HCT116 (cell line): ENCODE data around the gene RAB38. TPM values are rescaled to one million over a fixed set of nuclear protein-coding genes. Genes with fewer than 3 reads are reported as not detected.

Experiments used
- ATAC-seq: fragments of 200-7000 bp; cut with Tn5 transposase; 2 replicates; pipeline ENCODE4 v1.9.1; 2020; ENCODE audit warnings: mild to moderate bottlenecking, moderate library complexity
- BruUV-seq: library from RNA; stranded (reverse); fragments of 400-500 nt; replicated peaks from 2 replicates; lab custom pipeline; 2021; lab: Mats Ljungman, UMichigan
- CTCF ChIA-PET: fragments of 300-600 bp; sonication (Branson Sonifier 250); formaldehyde crosslinking; loops from one replicate; lab custom pipeline; 2021; ENCODE audit warnings: antibody characterized with exemption; lab: Charles Lee
- POLR2A ChIA-PET: fragments of 300-600, 350-600 bp; sonication (Branson Sonifier 250); formaldehyde crosslinking; loops from one replicate; lab custom pipeline; 2021; ENCODE audit warnings: antibody characterized with exemption; lab: Charles Lee
- RAD21 ChIA-PET, 2 experiments: fragments of 300-600 bp; sonication (Branson Sonifier 250); formaldehyde crosslinking; loops; one replicate each; lab custom pipeline; 2023; ENCODE audit warnings: low total read pairs in 2 of 2; ENCODE audit not compliant: uncharacterized antibody in 2 of 2, unreplicated experiment in 2 of 2, low non-redundant PET in 1 of 2; lab: Charles Lee
- DNase-seq: peaks from one replicate; pipeline ENCODE4 v3.0.0-alpha.2; 2010; ENCODE audit warnings: low read depth, low spot score
- H2AFZ ChIP-seq: fragments of 200-600 bp; shearing (Covaris generic), sonication (generic); 2 replicates; pipeline ENCODE4 v1.6.1; 2017; ENCODE audit warnings: low read depth, mixed run types, mixed read lengths, antibody characterized with exemption, low read length; ENCODE audit not compliant: poor library complexity, severe bottlenecking
- H3K27ac ChIP-seq: 2 replicates; pipeline ENCODE4 v1.5.1; 2012; ENCODE audit warnings: low read depth, low read length
- H3K27me3 ChIP-seq: fragments of 200-600 bp; sonication (generic); 2 replicates; pipeline ENCODE4 v1.6.1; 2016; ENCODE audit warnings: mixed run types, low read length, mixed read lengths; ENCODE audit not compliant: insufficient read depth
- H3K36me3 ChIP-seq, 2 experiments: fragments of 200-500 bp in 1 of 2; fragments of 200-600 bp in 1 of 2; sonication (Bioruptor generic) in 1 of 2; sonication (generic) in 1 of 2; 2 replicates each; pipeline versions ENCODE4 v1.5.1 to v1.6.1; 2014 to 2016; ENCODE audit warnings: low read length in 2 of 2, inconsistent platforms in 1 of 2, mixed read lengths in 1 of 2, mixed run types in 1 of 2; ENCODE audit not compliant: insufficient read depth in 2 of 2, control insufficient read depth in 1 of 2
- H3K4me1 ChIP-seq, 2 experiments: fragments of 200-600 bp in 1 of 2; sonication (generic) in 1 of 2; 2 replicates each; pipeline versions ENCODE4 v1.5.1 to v1.6.1; 2012 to 2017; ENCODE audit warnings: low read length in 2 of 2, inconsistent platforms in 1 of 2, mild to moderate bottlenecking in 1 of 2, mixed read lengths in 1 of 2, mixed run types in 1 of 2, moderate library complexity in 1 of 2; ENCODE audit not compliant: insufficient read depth in 2 of 2, control insufficient read depth in 1 of 2
- H3K4me2 ChIP-seq: fragments of 200-600 bp; sonication (generic); 2 replicates; pipeline ENCODE4 v1.6.1; 2017; ENCODE audit warnings: mixed run types, low read length, mixed read lengths
- H3K4me3 ChIP-seq, 2 experiments: fragments of 200-600 bp in 1 of 2; sonication (generic) in 1 of 2; replicated peaks in 1 of 2; 2 replicates each; pipeline ENCODE4 v1.5.1; 2011 to 2016; ENCODE audit warnings: low read length in 2 of 2, control low read depth in 1 of 2, low read depth in 1 of 2, mild to moderate bottlenecking in 1 of 2, mixed read lengths in 1 of 2, mixed run types in 1 of 2
- H3K79me2 ChIP-seq: fragments of 200-600 bp; sonication (generic); 2 replicates; pipeline ENCODE4 v1.6.1; 2017; ENCODE audit warnings: mild to moderate bottlenecking, mixed run types, low read length, moderate library complexity, mixed read lengths; ENCODE audit not compliant: insufficient read depth
- H3K9ac ChIP-seq: fragments of 200-600 bp; sonication (generic); 2 replicates; pipeline ENCODE4 v1.6.1; 2016; ENCODE audit warnings: low read length, mixed read lengths
- H3K9me2 ChIP-seq: fragments of 200-600 bp; sonication (generic), shearing (Covaris generic); 2 replicates; pipeline ENCODE4 v1.6.1; 2017; ENCODE audit warnings: mixed run types, mild to moderate bottlenecking, moderate library complexity; ENCODE audit not compliant: insufficient read depth
- H3K9me3 ChIP-seq, 2 experiments: fragments of 200-500 bp in 1 of 2; fragments of 200-600 bp in 1 of 2; sonication (Bioruptor generic) in 1 of 2; sonication (generic) in 1 of 2; 2 replicates each; pipeline ENCODE4 v1.6.1; 2014 to 2017; ENCODE audit warnings: low read length in 2 of 2, mixed read lengths in 2 of 2, inconsistent platforms in 1 of 2, low read depth in 1 of 2, mild to moderate bottlenecking in 1 of 2, mixed run types in 1 of 2, moderate library complexity in 1 of 2; ENCODE audit not compliant: control insufficient read depth in 1 of 2, insufficient read depth in 1 of 2
- H4K20me1 ChIP-seq: fragments of 200-600 bp; sonication (generic), shearing (Covaris generic); 2 replicates; pipeline ENCODE4 v1.6.1; 2017; ENCODE audit warnings: mixed run types, mild to moderate bottlenecking, moderate library complexity; ENCODE audit not compliant: insufficient read depth
- ATF3 ChIP-seq: IDR thresholded peaks from 2 replicates; pipeline ENCODE4 v1.6.1; 2012
- CBX3 ChIP-seq: IDR thresholded peaks from 2 replicates; pipeline ENCODE4 v1.6.1; 2012; ENCODE audit warnings: low read depth
- CEBPB ChIP-seq: IDR thresholded peaks from 2 replicates; pipeline ENCODE4 v1.6.1; 2012; ENCODE audit warnings: low read depth
- CTCF ChIP-seq, 3 experiments: fragments of 200-600 bp in 1 of 3; sonication (generic) in 1 of 3; IDR thresholded peaks in 2 of 3; conservative IDR thresholded peaks in 1 of 3; 2 replicates each; pipeline ENCODE4 v1.5.1; 2012 to 2017; ENCODE audit warnings: low read depth in 2 of 3, low read length in 2 of 3, antibody characterized with exemption in 1 of 3, borderline replicate concordance in 1 of 3, control low read depth in 1 of 3, mild to moderate bottlenecking in 1 of 3, mixed read lengths in 1 of 3, mixed run types in 1 of 3, moderate library complexity in 1 of 3; ENCODE audit not compliant: insufficient read depth in 1 of 3
- EGR1 ChIP-seq: IDR thresholded peaks from 2 replicates; pipeline ENCODE4 v1.6.1; 2012; ENCODE audit warnings: low read depth
- ELF1 ChIP-seq: IDR thresholded peaks from 2 replicates; pipeline ENCODE4 v1.6.1; 2012; ENCODE audit warnings: low read depth, borderline replicate concordance
- EZH2phosphoT487 ChIP-seq: fragments of 200-600 bp; IDR thresholded peaks from 2 replicates; pipeline ENCODE4 v1.6.1; 2018; ENCODE audit warnings: antibody characterized with exemption, borderline replicate concordance
- FOSL1 ChIP-seq: IDR thresholded peaks from 2 replicates; pipeline ENCODE4 v1.6.1; 2012; ENCODE audit warnings: low read depth
- JUND ChIP-seq: IDR thresholded peaks from 2 replicates; pipeline ENCODE4 v1.6.1; 2012
- MAX ChIP-seq: IDR thresholded peaks from 2 replicates; pipeline ENCODE4 v1.6.1; 2012
- POLR2AphosphoS5 ChIP-seq: IDR thresholded peaks from 2 replicates; pipeline ENCODE4 v1.6.1; 2011; ENCODE audit warnings: mild to moderate bottlenecking, low read depth, low read length, moderate library complexity
- REST ChIP-seq: IDR thresholded peaks from 2 replicates; pipeline ENCODE4 v1.6.1; 2012; ENCODE audit warnings: low read depth
- SRF ChIP-seq: IDR thresholded peaks from 2 replicates; pipeline ENCODE4 v1.6.1; 2012; ENCODE audit warnings: low read depth
- TCF7L2 ChIP-seq: IDR thresholded peaks from 2 replicates; pipeline ENCODE4 v1.7.0; 2011; ENCODE audit warnings: borderline replicate concordance, inconsistent platforms; ENCODE audit not compliant: insufficient read depth, insufficient read length; ENCODE audit errors: extremely low read depth
- YY1 ChIP-seq: IDR thresholded peaks from 2 replicates; pipeline ENCODE4 v1.6.1; 2011; ENCODE audit warnings: low read length, low read depth, moderate library complexity, mild to moderate bottlenecking; ENCODE audit not compliant: insufficient replicate concordance; ENCODE audit errors: extremely low read depth
- ZBTB33 ChIP-seq: IDR thresholded peaks from 2 replicates; pipeline ENCODE4 v1.6.1; 2011; ENCODE audit warnings: mild to moderate bottlenecking, low read length, moderate library complexity; ENCODE audit not compliant: insufficient replicate concordance; ENCODE audit errors: extremely low read depth
- ZNF274 ChIP-seq: fragments of 200-500 bp; sonication (Bioruptor generic); IDR thresholded peaks from 2 replicates; pipeline ENCODE4 v1.6.1; 2014; ENCODE audit warnings: mild to moderate bottlenecking, low read depth, low read length, inconsistent platforms
- intact Hi-C: fragments of 100-400 bp; cut with micrococcal nuclease; formaldehyde crosslinking; loops from 2 replicates; pipeline ENCODE4 v1.10.0; 2022
- total RNA-seq: library from RNA; stranded (reverse); gene quantifications from one replicate; pipeline ENCODE4 v1.2.1, GENCODE V29; 2021; ENCODE audit not compliant: unreplicated experiment

Gene RAB38
- total RNA-seq, 1 experiment from 2014 or later, result 15.1 TPM

GRCh38 chr11:88195908-88196307 lies 20.7 kb upstream of the RAB38 start:
- ChIA-PET POLR2A (no interaction called here), RAD21 (no interaction called here), CTCF (no interaction called here)
- no peak for ATAC-seq
- no peak for DNase-seq
- Histone ChIP-seq H2AFZ (no peak overlapping the region), H3K79me2 (no peaks in the 10 kb centered on the region), H3K27me3 (no peaks in the 10 kb centered on the region), H3K4me1 (no peaks in the 10 kb centered on the region), H3K9me2 (no peaks in the 10 kb centered on the region), H3K36me3 (no peaks in the 10 kb centered on the region), H3K9me3 (no peaks in the 10 kb centered on the region), H3K4me2 (no peak overlapping the region), H3K27ac (no peak overlapping the region), H3K9ac (no peak overlapping the region), H4K20me1 (no peaks in the 10 kb centered on the region), H3K4me3 (no peak overlapping the region)
- no TSS peak for BruUV-seq
- no peak for TF ChIP-seq MAX
- no peak for TF ChIP-seq ATF3
- no peak for TF ChIP-seq JUND
- TF ChIP-seq EZH2phosphoT487, result no peak
- no peak for TF ChIP-seq REST
- no peak for TF ChIP-seq FOSL1
- TF ChIP-seq CBX3, result no peak
- TF ChIP-seq CEBPB, result no peak
- no peak for TF ChIP-seq ELF1
- TF ChIP-seq ZNF274, result no peak
- no peak for TF ChIP-seq ZBTB33
- TF ChIP-seq CTCF (IDR thresholded peaks at IDR 0.05 in 2 of 3, conservative IDR thresholded peaks at IDR 0.05 in 1 of 3; ENCODE audit: borderline replicate concordance in 1 of 3, insufficient read depth in 1 of 3, low read depth in 2 of 3, low read length in 2 of 3), result no peak
- no peak for TF ChIP-seq EGR1
- no peak for TF ChIP-seq YY1
- TF ChIP-seq POLR2AphosphoS5, result no peak
- no peak for TF ChIP-seq TCF7L2
- no peak for TF ChIP-seq SRF
- intact Hi-C loops, result no loop called here
